ENCODE measurements around the gene NGEF.

The NGEF gene

DNA sequence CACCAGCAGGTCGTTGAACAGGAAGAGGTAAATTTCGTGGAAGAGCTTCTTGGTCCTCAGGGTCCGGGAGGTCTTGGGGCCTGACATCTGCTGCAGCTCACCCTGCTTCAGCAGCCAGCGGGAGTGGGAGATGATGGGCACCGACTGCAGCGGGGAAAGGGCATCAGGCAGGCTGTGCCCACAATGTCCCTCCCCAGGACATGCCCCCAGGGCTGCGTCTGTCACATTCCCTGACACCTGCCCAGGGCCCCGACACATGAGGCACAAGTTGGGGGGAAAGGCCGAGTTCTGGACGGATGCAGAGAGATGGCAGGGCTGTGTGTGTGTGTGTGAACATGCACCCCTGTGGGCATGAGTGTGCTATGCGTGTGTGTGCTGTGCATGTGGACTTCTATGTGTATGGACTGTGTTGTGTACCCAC lies 129.0 kb downstream of the NGEF start (continued):
- TF ChIP-seq, protein P1, sequence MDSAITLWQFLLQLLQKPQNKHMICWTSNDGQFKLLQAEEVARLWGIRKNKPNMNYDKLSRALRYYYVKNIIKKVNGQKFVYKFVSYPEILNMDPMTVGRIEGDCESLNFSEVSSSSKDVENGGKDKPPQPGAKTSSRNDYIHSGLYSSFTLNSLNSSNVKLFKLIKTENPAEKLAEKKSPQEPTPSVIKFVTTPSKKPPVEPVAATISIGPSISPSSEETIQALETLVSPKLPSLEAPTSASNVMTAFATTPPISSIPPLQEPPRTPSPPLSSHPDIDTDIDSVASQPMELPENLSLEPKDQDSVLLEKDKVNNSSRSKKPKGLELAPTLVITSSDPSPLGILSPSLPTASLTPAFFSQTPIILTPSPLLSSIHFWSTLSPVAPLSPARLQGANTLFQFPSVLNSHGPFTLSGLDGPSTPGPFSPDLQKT (IDR thresholded peaks at IDR 0.05; ENCODE audit: borderline replicate concordance, low read depth, low read length), result no peak
- no peak for TF ChIP-seq ZNF223 (tag by site-specific recombination; IDR thresholded peaks at IDR 0.05)
- TF ChIP-seq, protein P2, sequence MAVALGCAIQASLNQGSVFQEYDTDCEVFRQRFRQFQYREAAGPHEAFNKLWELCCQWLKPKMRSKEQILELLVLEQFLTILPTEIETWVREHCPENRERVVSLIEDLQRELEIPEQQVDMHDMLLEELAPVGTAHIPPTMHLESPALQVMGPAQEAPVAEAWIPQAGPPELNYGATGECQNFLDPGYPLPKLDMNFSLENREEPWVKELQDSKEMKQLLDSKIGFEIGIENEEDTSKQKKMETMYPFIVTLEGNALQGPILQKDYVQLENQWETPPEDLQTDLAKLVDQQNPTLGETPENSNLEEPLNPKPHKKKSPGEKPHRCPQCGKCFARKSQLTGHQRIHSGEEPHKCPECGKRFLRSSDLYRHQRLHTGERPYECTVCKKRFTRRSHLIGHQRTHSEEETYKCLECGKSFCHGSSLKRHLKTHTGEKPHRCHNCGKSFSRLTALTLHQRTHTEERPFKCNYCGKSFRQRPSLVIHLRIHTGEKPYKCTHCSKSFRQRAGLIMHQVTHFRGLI (tag by site-specific recombination; IDR thresholded peaks at IDR 0.05), result no peak
- TF ChIP-seq ZNF404 (tag by site-specific recombination; IDR thresholded peaks at IDR 0.05), result no peak
- TF ChIP-seq, protein P3, sequence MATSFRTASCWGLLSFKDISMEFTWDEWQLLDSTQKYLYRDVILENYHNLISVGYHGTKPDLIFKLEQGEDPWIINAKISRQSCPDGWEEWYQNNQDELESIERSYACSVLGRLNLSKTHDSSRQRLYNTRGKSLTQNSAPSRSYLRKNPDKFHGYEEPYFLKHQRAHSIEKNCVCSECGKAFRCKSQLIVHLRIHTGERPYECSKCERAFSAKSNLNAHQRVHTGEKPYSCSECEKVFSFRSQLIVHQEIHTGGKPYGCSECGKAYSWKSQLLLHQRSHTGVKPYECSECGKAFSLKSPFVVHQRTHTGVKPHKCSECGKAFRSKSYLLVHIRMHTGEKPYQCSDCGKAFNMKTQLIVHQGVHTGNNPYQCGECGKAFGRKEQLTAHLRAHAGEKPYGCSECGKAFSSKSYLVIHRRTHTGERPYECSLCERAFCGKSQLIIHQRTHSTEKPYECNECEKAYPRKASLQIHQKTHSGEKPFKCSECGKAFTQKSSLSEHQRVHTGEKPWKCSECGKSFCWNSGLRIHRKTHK (tag by site-specific recombination; IDR thresholded peaks at IDR 0.05), result no peak
- TF ChIP-seq, protein P4, sequence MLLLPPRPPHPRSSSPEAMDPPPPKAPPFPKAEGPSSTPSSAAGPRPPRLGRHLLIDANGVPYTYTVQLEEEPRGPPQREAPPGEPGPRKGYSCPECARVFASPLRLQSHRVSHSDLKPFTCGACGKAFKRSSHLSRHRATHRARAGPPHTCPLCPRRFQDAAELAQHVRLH (tag by site-specific recombination; IDR thresholded peaks at IDR 0.05), result no peak
- TF ChIP-seq, protein P5, sequence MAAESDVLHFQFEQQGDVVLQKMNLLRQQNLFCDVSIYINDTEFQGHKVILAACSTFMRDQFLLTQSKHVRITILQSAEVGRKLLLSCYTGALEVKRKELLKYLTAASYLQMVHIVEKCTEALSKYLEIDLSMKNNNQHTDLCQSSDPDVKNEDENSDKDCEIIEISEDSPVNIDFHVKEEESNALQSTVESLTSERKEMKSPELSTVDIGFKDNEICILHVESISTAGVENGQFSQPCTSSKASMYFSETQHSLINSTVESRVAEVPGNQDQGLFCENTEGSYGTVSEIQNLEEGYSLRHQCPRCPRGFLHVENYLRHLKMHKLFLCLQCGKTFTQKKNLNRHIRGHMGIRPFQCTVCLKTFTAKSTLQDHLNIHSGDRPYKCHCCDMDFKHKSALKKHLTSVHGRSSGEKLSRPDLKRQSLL (tag by site-specific recombination; IDR thresholded peaks at IDR 0.05), result no peak
- no peak for TF ChIP-seq ZNF335 (tag by site-specific recombination; conservative IDR thresholded peaks at IDR 0.05)
- TF ChIP-seq, protein P6, sequence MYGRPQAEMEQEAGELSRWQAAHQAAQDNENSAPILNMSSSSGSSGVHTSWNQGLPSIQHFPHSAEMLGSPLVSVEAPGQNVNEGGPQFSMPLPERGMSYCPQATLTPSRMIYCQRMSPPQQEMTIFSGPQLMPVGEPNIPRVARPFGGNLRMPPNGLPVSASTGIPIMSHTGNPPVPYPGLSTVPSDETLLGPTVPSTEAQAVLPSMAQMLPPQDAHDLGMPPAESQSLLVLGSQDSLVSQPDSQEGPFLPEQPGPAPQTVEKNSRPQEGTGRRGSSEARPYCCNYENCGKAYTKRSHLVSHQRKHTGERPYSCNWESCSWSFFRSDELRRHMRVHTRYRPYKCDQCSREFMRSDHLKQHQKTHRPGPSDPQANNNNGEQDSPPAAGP (tag by site-specific recombination; IDR thresholded peaks at IDR 0.05), result no peak
- TF ChIP-seq, protein P7, sequence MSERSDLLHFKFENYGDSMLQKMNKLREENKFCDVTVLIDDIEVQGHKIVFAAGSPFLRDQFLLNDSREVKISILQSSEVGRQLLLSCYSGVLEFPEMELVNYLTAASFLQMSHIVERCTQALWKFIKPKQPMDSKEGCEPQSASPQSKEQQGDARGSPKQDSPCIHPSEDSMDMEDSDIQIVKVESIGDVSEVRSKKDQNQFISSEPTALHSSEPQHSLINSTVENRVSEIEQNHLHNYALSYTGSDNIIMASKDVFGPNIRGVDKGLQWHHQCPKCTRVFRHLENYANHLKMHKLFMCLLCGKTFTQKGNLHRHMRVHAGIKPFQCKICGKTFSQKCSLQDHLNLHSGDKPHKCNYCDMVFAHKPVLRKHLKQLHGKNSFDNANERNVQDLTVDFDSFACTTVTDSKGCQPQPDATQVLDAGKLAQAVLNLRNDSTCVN (tag by site-specific recombination; optimal IDR thresholded peaks at IDR 0.05), result no peak

DNA sequence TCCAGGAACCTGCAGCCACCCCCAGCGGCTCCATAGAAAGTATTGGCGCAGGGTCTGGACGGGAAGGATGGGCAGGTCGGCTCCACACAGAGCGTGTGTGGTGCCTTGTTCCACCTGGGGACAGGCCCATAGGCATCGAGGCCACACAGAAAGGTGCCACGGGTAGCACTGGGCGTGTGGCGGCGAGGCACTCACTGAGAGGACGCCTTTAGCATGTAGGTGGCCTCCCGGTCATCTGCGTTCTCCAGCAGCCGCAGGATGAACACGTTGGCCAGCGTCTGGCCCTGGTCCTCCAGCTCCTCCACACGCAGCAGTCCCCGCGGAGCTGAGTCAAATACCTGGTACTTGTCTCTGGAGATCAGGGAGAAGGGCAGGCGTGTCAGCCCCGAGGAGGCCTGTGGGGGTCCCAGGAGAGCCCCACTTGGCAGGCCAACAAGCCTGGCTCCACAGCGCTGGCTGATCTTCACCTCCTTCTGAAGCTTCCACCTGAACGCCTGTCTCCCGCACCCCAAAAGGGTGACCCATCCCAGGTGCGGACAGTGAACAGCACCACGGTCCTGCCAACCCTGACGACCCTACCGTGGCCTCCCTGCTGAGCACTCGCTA lies 129.8 kb downstream of the NGEF start:
- Histone ChIP-seq H3K36me3 (ENCODE audit: control insufficient read depth in 2 of 2, insufficient read depth in 1 of 2, low read length in 2 of 2) (peaks cover 0 to 41% of the 10 kb centered on the region in 2 experiments; a peak in 2 of 3 replicates), H3K9me3 (ENCODE audit: control insufficient read depth, insufficient read depth, low read depth, low read length) (no peaks in the 10 kb centered on the region), H3K4me3 (ENCODE audit: low read depth, low read length) (no peak overlapping the region), H3K27ac (ENCODE audit: extremely low read depth, low read depth, low read length) (no peak overlapping the region), H3K4me1 (ENCODE audit: control insufficient read depth, insufficient read depth, low read length) (no peaks in the 10 kb centered on the region)
- CTCF ChIA-PET, result interaction anchor here (0.6 kb wide), 1 partner anchor 11 kb away, joined by 3 read pairs; no protein-coding TSS in a partner anchor
- POLR2A ChIA-PET, result no interaction called here
- TF ChIP-seq ZNF561 (tag by site-specific recombination; IDR thresholded peaks at IDR 0.05; ENCODE audit: borderline replicate concordance) (no peak), ZNF600 (tag by site-specific recombination; IDR thresholded peaks at IDR 0.05) (no peak), KLF16 (tag by site-specific recombination; IDR thresholded peaks at IDR 0.05) (no peak), ZNF571 (tag by site-specific recombination; IDR thresholded peaks at IDR 0.05) (no peak), ZNF548 (tag by site-specific recombination; IDR thresholded peaks at IDR 0.05) (no peak), ZNF324 (tag by site-specific recombination; IDR thresholded peaks at IDR 0.05) (no peak)
- TF ChIP-seq, protein P2 (tag by site-specific recombination; IDR thresholded peaks at IDR 0.05), result no peak

All from HEK293 (cell line).